IMR-90 (cell line): Measurements from ENCODE around the gene RP2. TPM values are rescaled to one million over a fixed set of nuclear protein-coding genes. Genes with fewer than 3 reads are reported as not detected.

Experiments used
- ATAC-seq: fragments of 200-7000 bp; cut with Tn5 transposase; 2 replicates; pipeline ENCODE4 v1.9.1; 2020; ENCODE audit warnings: low read depth, mild to moderate bottlenecking, moderate library complexity
- BruUV-seq: library from RNA; stranded (reverse); fragments of 400-500 nt; replicated peaks from 2 replicates; lab custom pipeline; 2021; lab: Mats Ljungman, UMichigan
- CTCF ChIA-PET: fragments of 300-600 bp; formaldehyde crosslinking; extraction: SDS; loops from one replicate; lab custom pipeline; 2021; ENCODE audit warnings: antibody characterized with exemption; lab: Yijun Ruan, JAX
- POLR2A ChIA-PET: fragments of 300-600 bp; sonication (Branson Sonifier 250); formaldehyde crosslinking; loops from one replicate; lab custom pipeline; 2022; ENCODE audit warnings: antibody characterized with exemption; ENCODE audit not compliant: unreplicated experiment; lab: Charles Lee
- DNase-seq: peaks from one replicate; pipeline ENCODE4 v3.0.0; 2013
- H2AFZ ChIP-seq: replicated peaks from 2 replicates; pipeline ENCODE3; 2013; ENCODE audit warnings: low read length, mild to moderate bottlenecking; ENCODE audit not compliant: poor library complexity
- H2AK5ac ChIP-seq: 2 replicates; pipeline ENCODE4 v1.6.1; 2013; ENCODE audit warnings: low read depth, low read length, inconsistent platforms
- H2AK9ac ChIP-seq: replicated peaks from 2 replicates; pipeline ENCODE3; 2013; ENCODE audit warnings: mild to moderate bottlenecking, low read depth, low read length, moderate library complexity; ENCODE audit not compliant: poor library complexity
- H2BK120ac ChIP-seq: 2 replicates; pipeline ENCODE4 v1.6.1; 2013; ENCODE audit warnings: low read depth, low read length, inconsistent platforms
- H2BK15ac ChIP-seq: 3 replicates; pipeline ENCODE4 v1.6.1; 2013; ENCODE audit warnings: low read depth, low read length, inconsistent platforms
- H2BK20ac ChIP-seq: 2 replicates; pipeline ENCODE4 v1.6.1; 2013; ENCODE audit warnings: low read depth, mild to moderate bottlenecking, inconsistent platforms, low read length, moderate library complexity
- H2BK5ac ChIP-seq: 2 replicates; pipeline ENCODE4 v1.6.1; 2013; ENCODE audit warnings: mild to moderate bottlenecking, low read depth, low read length, inconsistent platforms; ENCODE audit not compliant: poor library complexity, severe bottlenecking
- H3K14ac ChIP-seq: replicated peaks from 2 replicates; pipeline ENCODE4 v1.6.1; 2013; ENCODE audit warnings: low read depth, low read length, inconsistent platforms
- H3K18ac ChIP-seq: 2 replicates; pipeline ENCODE4 v1.6.1; 2013; ENCODE audit warnings: low read depth, low read length, control low read depth
- H3K23ac ChIP-seq: 2 replicates; pipeline ENCODE4 v1.6.1; 2013; ENCODE audit warnings: low read depth, low read length, inconsistent platforms
- H3K27ac ChIP-seq: 2 replicates; pipeline ENCODE4 v1.5.1; 2013; ENCODE audit warnings: mild to moderate bottlenecking, control low read depth, low read length; ENCODE audit not compliant: insufficient read depth
- H3K27me3 ChIP-seq: 2 replicates; pipeline ENCODE4 v1.6.1; 2013; ENCODE audit warnings: low read length; ENCODE audit not compliant: control insufficient read depth, insufficient read depth
- H3K36me3 ChIP-seq: 2 replicates; pipeline ENCODE4 v1.6.1; 2013; ENCODE audit warnings: low read length, mixed read lengths; ENCODE audit not compliant: control insufficient read depth, insufficient read depth
- H3K4ac ChIP-seq: 2 replicates; pipeline ENCODE4 v1.6.1; 2013; ENCODE audit warnings: low read depth, low read length, inconsistent platforms
- H3K4me1 ChIP-seq: 2 replicates; pipeline ENCODE4 v1.6.1; 2013; ENCODE audit warnings: low read length, mixed read lengths; ENCODE audit not compliant: control insufficient read depth, insufficient read depth
- H3K4me2 ChIP-seq: 2 replicates; pipeline ENCODE4 v1.6.1; 2013; ENCODE audit warnings: low read depth, mild to moderate bottlenecking, control low read depth, low read length, moderate library complexity
- H3K4me3 ChIP-seq: 2 replicates; pipeline ENCODE4 v1.5.1; 2013; ENCODE audit warnings: low read depth, mild to moderate bottlenecking, control low read depth, low read length, moderate library complexity; ENCODE audit not compliant: insufficient read depth
- H3K56ac ChIP-seq: 2 replicates; pipeline ENCODE4 v1.6.1; 2013; ENCODE audit warnings: low read length, inconsistent platforms; ENCODE audit not compliant: insufficient read depth; ENCODE audit errors: extremely low read depth
- H3K79me1 ChIP-seq, 2 experiments: 2 replicates each; pipeline ENCODE4 v1.6.1; 2013; ENCODE audit warnings: low read length in 2 of 2, inconsistent platforms in 1 of 2, low read depth in 1 of 2
- H3K9ac ChIP-seq: 2 replicates; pipeline ENCODE4 v1.6.1; 2013; ENCODE audit warnings: low read depth, low read length, control low read depth
- H3K9me1 ChIP-seq: 2 replicates; pipeline ENCODE4 v1.6.1; 2013; ENCODE audit warnings: low read length, inconsistent platforms; ENCODE audit not compliant: insufficient read depth
- H3K9me3 ChIP-seq: 2 replicates; pipeline ENCODE4 v1.6.1; 2013; ENCODE audit warnings: low read length; ENCODE audit not compliant: control insufficient read depth, insufficient read depth
- H4K20me1 ChIP-seq: 2 replicates; pipeline ENCODE4 v1.6.1; 2013; ENCODE audit warnings: low read length, inconsistent platforms; ENCODE audit not compliant: insufficient read depth
- H4K5ac ChIP-seq: 2 replicates; pipeline ENCODE4 v1.6.1; 2013; ENCODE audit warnings: mild to moderate bottlenecking, low read depth, low read length, control low read depth
- H4K8ac ChIP-seq, 2 experiments: 2 replicates each; pipeline ENCODE4 v1.6.1; 2013; ENCODE audit warnings: low read depth in 2 of 2, low read length in 2 of 2, control low read depth in 1 of 2, inconsistent platforms in 1 of 2
- H4K91ac ChIP-seq: 2 replicates; pipeline ENCODE4 v1.6.1; 2013; ENCODE audit warnings: low read depth, low read length, inconsistent platforms; ENCODE audit not compliant: insufficient read depth
- BHLHE40 ChIP-seq: fragments of 150-350 bp; IDR thresholded peaks from 2 replicates; pipeline ENCODE4 v1.6.1; 2016; ENCODE audit warnings: mild to moderate bottlenecking, low read depth, low read length
- CEBPB ChIP-seq: IDR thresholded peaks from 2 replicates; pipeline ENCODE4 v1.6.1; 2012; ENCODE audit warnings: low read depth, low read length, improper control_type of control experiment
- CHD1 ChIP-seq: IDR thresholded peaks from 2 replicates; pipeline ENCODE4 v1.6.1; 2012; ENCODE audit warnings: low read depth, low read length, improper control_type of control experiment
- CTCF ChIP-seq: conservative IDR thresholded peaks from 2 replicates; pipeline ENCODE4 v1.5.1; 2012; ENCODE audit warnings: mild to moderate bottlenecking, low read depth, low read length, improper control_type of control experiment
- ELK1 ChIP-seq: fragments of 150-350 bp; IDR thresholded peaks from 2 replicates; pipeline ENCODE4 v1.6.1; 2016; ENCODE audit warnings: low read depth, mild to moderate bottlenecking, low read length, moderate library complexity, borderline replicate concordance
- FOS ChIP-seq: fragments of 150-350 bp; IDR thresholded peaks from 2 replicates; pipeline ENCODE4 v1.6.1; 2016; ENCODE audit warnings: low read depth, low read length
- MAFK ChIP-seq: IDR thresholded peaks from 2 replicates; pipeline ENCODE4 v1.6.1; 2012; ENCODE audit warnings: low read depth, low read length, improper control_type of control experiment
- MAZ ChIP-seq: IDR thresholded peaks from 2 replicates; pipeline ENCODE4 v1.6.1; 2012; ENCODE audit warnings: low read depth, mild to moderate bottlenecking, low read length, improper control_type of control experiment, moderate library complexity, borderline replicate concordance
- MXI1 ChIP-seq: IDR thresholded peaks from 2 replicates; pipeline ENCODE4 v1.6.1; 2012; ENCODE audit warnings: low read depth, mild to moderate bottlenecking, low read length, moderate library complexity, borderline replicate concordance
- NFE2L2 ChIP-seq: fragments of 150-350 bp; IDR thresholded peaks from 2 replicates; pipeline ENCODE4 v1.6.1; 2016; ENCODE audit warnings: low read depth, mild to moderate bottlenecking, low read length
- POLR2A ChIP-seq: IDR thresholded peaks from 2 replicates; pipeline ENCODE4 v1.6.1; 2012; ENCODE audit warnings: mild to moderate bottlenecking, low read depth, low read length
- RAD21 ChIP-seq: IDR thresholded peaks from 2 replicates; pipeline ENCODE4 v1.6.1; 2012; ENCODE audit warnings: low read length, improper control_type of control experiment
- RCOR1 ChIP-seq: IDR thresholded peaks from 2 replicates; pipeline ENCODE4 v1.6.1; 2012; ENCODE audit warnings: mild to moderate bottlenecking, low read length, improper control_type of control experiment; ENCODE audit not compliant: insufficient replicate concordance
- RFX5 ChIP-seq: IDR thresholded peaks from 2 replicates; pipeline ENCODE4 v1.8.0; 2012; ENCODE audit warnings: low read depth, mild to moderate bottlenecking, low read length, moderate library complexity
- SMC3 ChIP-seq: fragments of 150-350 bp; IDR thresholded peaks from 2 replicates; pipeline ENCODE4 v1.6.1; 2016; ENCODE audit warnings: low read depth, mild to moderate bottlenecking, antibody characterized with exemption, low read length, moderate library complexity
- USF2 ChIP-seq: fragments of 150-350 bp; IDR thresholded peaks from 2 replicates; pipeline ENCODE4 v1.6.1; 2017; ENCODE audit warnings: mild to moderate bottlenecking, antibody characterized with exemption, low read length, low read depth
- WGBS, 2 experiments: methylation state at CpG; one replicate each; pipeline versions ENCODE4 v1.1.5 to v1.1.7; 2013; ENCODE audit warnings: missing lambda C conversion rate in 2 of 2; ENCODE audit not compliant: insufficient read length in 1 of 2; ENCODE audit errors: extremely low coverage in 2 of 2; 5-methylcytosine and 5-hydroxymethylcytosine counted together
- dilution Hi-C: fragments of 300-500 bp; cut with HindIII; formaldehyde crosslinking; loops from one replicate; pipeline ENCODE4 v1.14.3; 2018; ENCODE audit warnings: low sequenced_read_pairs; ENCODE audit not compliant: unreplicated experiment
- in situ Hi-C: fragments of 300-500 bp; cut with MboI; formaldehyde crosslinking; loops from 3 replicates; pipeline ENCODE4 v1.14.3; 2019; ENCODE audit warnings: low sequenced_read_pairs, inconsistent platforms, mixed read lengths
- intact Hi-C: fragments of 100-400 bp; cut with micrococcal nuclease; formaldehyde crosslinking; loops from 2 replicates; pipeline ENCODE4 v1.10.0; 2022
- polyA plus RNA-seq, 3 experiments: library from polyadenylated mRNA; depleted of rRNA; stranded (reverse); fragments of >200 nt; gene quantifications; 2 replicates each; pipeline ENCODE4 v1.2.3, GENCODE V29; 2012; ENCODE audit warnings: low replicate concordance in 1 of 3
- total RNA-seq: library from RNA; depleted of rRNA; stranded (reverse); fragments of >200 nt; gene quantifications from 2 replicates; pipeline ENCODE4 v1.2.3, GENCODE V29; 2012

Gene RP2
- total and polyA plus RNA-seq, 2 of the 4 experiments (the other 2 are of a cell fraction): 6.8 to 17.0 TPM

GRCh38 chrX:46805270-46805669 lies 31.6 kb upstream of the RP2 start:
- dilution Hi-C loops (no loop called here), intact Hi-C loops (no loop called here), in situ Hi-C loops (no loop called here)
- Histone ChIP-seq H2AFZ (no peak overlapping the region), H3K23ac (no peak overlapping the region), H4K8ac (no peak overlapping the region), H3K36me3 (no peaks in the 10 kb centered on the region), H4K20me1 (no peaks in the 10 kb centered on the region), H3K4me2 (no peak overlapping the region), H3K27ac (no peak overlapping the region), H3K56ac (no peak overlapping the region), H2BK20ac (no peak overlapping the region), H2AK9ac (no peak overlapping the region), H3K27me3 (no peaks in the 10 kb centered on the region; the same call in none of the 2 replicates), H3K4me1 (no peaks in the 10 kb centered on the region), H2BK5ac (no peak overlapping the region), H2AK5ac (no peak overlapping the region), H3K14ac (no peak overlapping the region), H3K4ac (no peak overlapping the region), H2BK120ac (no peak overlapping the region), H3K79me1 (no peaks in the 10 kb centered on the region), H3K9me3 (no peaks in the 10 kb centered on the region), H3K9ac (no peak overlapping the region), H4K91ac (no peak overlapping the region), H3K9me1 (no peaks in the 10 kb centered on the region), H2BK15ac (no peak overlapping the region), H3K18ac (no peak overlapping the region), H4K5ac (no peak overlapping the region), H3K4me3 (no peak overlapping the region)
- no CpG with 5 or more reads among the region's 2 CpGs for WGBS, 2 experiments
- no TSS peak for BruUV-seq
- TF ChIP-seq NFE2L2 (no peak), MAZ (no peak), RAD21 (no peak), SMC3 (no peak), FOS (no peak), ELK1 (no peak), RCOR1 (no peak), RFX5 (no peak), MXI1 (no peak), CEBPB (no peak), POLR2A (no peak), CTCF (no peak), USF2 (no peak), MAFK (no peak), CHD1 (no peak), BHLHE40 (no peak)
- ATAC-seq: no peak
- DNase-seq: no peak
- CTCF ChIA-PET: no interaction called here
- POLR2A ChIA-PET: no interaction called here
